DOHH2 (cell line): ENCODE measurements around the gene ARSK.
A peak's percentile ranks its signal among the peaks of the same experiment; 100 is the strongest.
"Not testable (repeated sequence)": the region's sequence is repeated elsewhere in the genome, so short reads cannot be mapped to it uniquely, and the experiment has no call there.

Source experiments
- H3F3A ChIP-seq: fragments of 200-600 bp; sonication (generic), shearing (Covaris generic); 2 replicates; pipeline ENCODE4 v1.6.0; 2016; ENCODE audit warnings: antibody characterized with exemption, mild to moderate bottlenecking; ENCODE audit not compliant: control insufficient read depth, insufficient read depth
- H3K27ac ChIP-seq: fragments of 200-600 bp; sonication (generic); 2 replicates; pipeline ENCODE4 v1.5.1; 2014; ENCODE audit warnings: low read depth, mild to moderate bottlenecking, low read length, moderate library complexity
- H3K27me3 ChIP-seq: fragments of 200-600 bp; sonication (generic); 2 replicates; pipeline ENCODE4 v1.6.1; 2014; ENCODE audit warnings: mild to moderate bottlenecking, low read length, mixed read lengths; ENCODE audit not compliant: control insufficient read depth
- H3K36me3 ChIP-seq: fragments of 200-600 bp; sonication (generic); 2 replicates; pipeline ENCODE4 v1.6.1; 2014; ENCODE audit warnings: mild to moderate bottlenecking, low read length, moderate library complexity, mixed read lengths; ENCODE audit not compliant: control insufficient read depth
- H3K4me1 ChIP-seq: fragments of 200-600 bp; sonication (generic); 2 replicates; pipeline ENCODE4 v1.6.1; 2014; ENCODE audit warnings: mild to moderate bottlenecking, low read length, mixed read lengths; ENCODE audit not compliant: control insufficient read depth
- H3K4me2 ChIP-seq: fragments of 200-600 bp; sonication (generic); 2 replicates; pipeline ENCODE4 v1.6.0; 2014; ENCODE audit warnings: mild to moderate bottlenecking, low read length, moderate library complexity
- H3K4me3 ChIP-seq: fragments of 200-600 bp; sonication (generic); 2 replicates; pipeline ENCODE4 v1.5.1; 2014; ENCODE audit warnings: mild to moderate bottlenecking, low read length, mixed read lengths
- H3K79me2 ChIP-seq: fragments of 200-600 bp; sonication (generic); 2 replicates; pipeline ENCODE4 v1.6.1; 2014; ENCODE audit warnings: mild to moderate bottlenecking, low read length, mixed read lengths; ENCODE audit not compliant: control insufficient read depth
- H3K9me2 ChIP-seq: fragments of 200-600 bp; sonication (generic); replicated peaks from 2 replicates; pipeline ENCODE4 v1.6.1; 2014; ENCODE audit warnings: mild to moderate bottlenecking, low read length, mixed read lengths; ENCODE audit not compliant: control insufficient read depth
- H3K9me3 ChIP-seq: fragments of 200-600 bp; sonication (generic); 2 replicates; pipeline ENCODE4 v1.6.1; 2014; ENCODE audit warnings: antibody characterized with exemption, low read length, mixed read lengths; ENCODE audit not compliant: control insufficient read depth, insufficient read depth
- H4K20me1 ChIP-seq: fragments of 200-600 bp; sonication (generic); 2 replicates; pipeline ENCODE4 v1.6.0; 2014; ENCODE audit warnings: low read depth, mild to moderate bottlenecking, antibody characterized with exemption, low read length, moderate library complexity; ENCODE audit not compliant: control insufficient read depth, insufficient read depth
- CTCF ChIP-seq: fragments of 200-600 bp; sonication (generic); IDR thresholded peaks from one replicate; pipeline ENCODE4 v1.5.1; 2014; ENCODE audit warnings: antibody characterized with exemption, mild to moderate bottlenecking, low read depth, low read length; ENCODE audit not compliant: poor library complexity, severe bottlenecking
- EZH2phosphoT487 ChIP-seq: fragments of 200-600 bp; sonication (generic); IDR thresholded peaks from 2 replicates; pipeline ENCODE4 v1.6.1; 2017; ENCODE audit warnings: borderline replicate concordance, mild to moderate bottlenecking, antibody characterized with exemption, low read length, moderate library complexity, mixed read lengths

ARSK gene

GRCh38 chr5:95631991-95632675 is 77.2 kb downstream of the ARSK start:
- no peak overlapping the region for H3K27ac ChIP-seq
- no peaks in the 10 kb centered on the region for H3K9me3 ChIP-seq
- H3K79me2 ChIP-seq, result no peaks in the 10 kb centered on the region
- H3K9me2 ChIP-seq, result no peaks in the 10 kb centered on the region
- H3K36me3 ChIP-seq, result no peaks in the 10 kb centered on the region
- TF ChIP-seq EZH2phosphoT487, result no peak
- TF ChIP-seq CTCF, result no peak
- H4K20me1 ChIP-seq, result no peaks in the 10 kb centered on the region
- peak overlapping the region; percentile 24; the same call in 1 of the 2 replicates for H3K4me2 ChIP-seq
- no peaks in the 10 kb centered on the region for H3F3A ChIP-seq
- no peak overlapping the region for H3K4me3 ChIP-seq
- peaks cover 8% of the 10 kb centered on the region for H3K4me1 ChIP-seq
- H3K27me3 ChIP-seq, result peaks cover 4% of the 10 kb centered on the region; the same call in 1 of the 2 replicates

DNA sequence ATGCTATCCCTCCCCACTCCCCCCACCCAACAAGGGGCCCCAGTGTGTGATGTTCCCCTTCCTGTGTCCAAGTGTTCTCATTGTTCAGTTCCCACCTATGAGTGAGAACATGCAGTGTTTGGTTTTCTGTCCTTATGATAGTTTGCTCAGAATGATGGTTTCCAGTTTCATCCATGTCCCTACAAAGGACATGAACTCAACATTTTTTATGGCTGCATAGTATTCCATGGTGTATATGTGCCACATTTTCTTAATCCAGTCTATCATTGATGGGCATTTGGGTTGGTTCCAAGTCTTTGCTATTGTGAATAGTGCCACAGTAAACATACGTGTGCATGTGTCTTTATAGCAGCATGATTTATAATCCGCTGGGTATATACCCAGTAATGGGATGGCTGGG is 78.0 kb downstream of the ARSK start:
- not testable (repeated sequence) for H3K9me3 ChIP-seq, H3K9me2 ChIP-seq, H3F3A ChIP-seq, H3K36me3 ChIP-seq, H3K4me1 ChIP-seq, H3K27me3 ChIP-seq, H4K20me1 ChIP-seq, H3K4me2 ChIP-seq, H3K4me3 ChIP-seq, H3K27ac ChIP-seq, H3K79me2 ChIP-seq

DNA sequence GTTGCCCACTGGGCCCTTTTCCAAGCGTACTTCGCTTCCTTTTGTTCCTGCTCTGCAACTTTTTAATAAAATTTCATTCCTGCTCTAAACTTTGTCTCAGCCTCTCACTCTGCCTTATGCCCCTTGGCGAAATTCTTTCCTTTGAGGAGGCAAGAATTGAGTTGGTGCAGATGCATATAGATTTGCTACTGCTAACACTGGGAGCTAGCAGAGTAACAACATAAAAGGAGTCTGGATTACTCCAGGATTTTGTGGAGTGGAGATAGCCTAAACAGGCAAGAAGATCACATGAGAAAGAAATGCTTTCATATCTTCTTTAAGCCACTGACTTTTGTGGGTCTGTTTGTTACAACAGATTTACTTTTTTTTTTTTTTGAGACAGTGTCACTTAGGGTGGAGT is 78.8 kb downstream of the ARSK start:
- Histone ChIP-seq H3K4me3 (no peak overlapping the region), H3K79me2 (no peaks in the 10 kb centered on the region), H3K27me3 (peaks cover 9% of the 10 kb centered on the region), H3F3A (no peaks in the 10 kb centered on the region), H3K27ac (no peak overlapping the region), H3K36me3 (no peaks in the 10 kb centered on the region), H3K4me2 (no peak overlapping the region), H3K4me1 (peaks cover 8% of the 10 kb centered on the region), H3K9me2 (no peaks in the 10 kb centered on the region), H4K20me1 (no peaks in the 10 kb centered on the region), H3K9me3 (no peaks in the 10 kb centered on the region)
- TF ChIP-seq EZH2phosphoT487 (no peak), CTCF (no peak)

DNA sequence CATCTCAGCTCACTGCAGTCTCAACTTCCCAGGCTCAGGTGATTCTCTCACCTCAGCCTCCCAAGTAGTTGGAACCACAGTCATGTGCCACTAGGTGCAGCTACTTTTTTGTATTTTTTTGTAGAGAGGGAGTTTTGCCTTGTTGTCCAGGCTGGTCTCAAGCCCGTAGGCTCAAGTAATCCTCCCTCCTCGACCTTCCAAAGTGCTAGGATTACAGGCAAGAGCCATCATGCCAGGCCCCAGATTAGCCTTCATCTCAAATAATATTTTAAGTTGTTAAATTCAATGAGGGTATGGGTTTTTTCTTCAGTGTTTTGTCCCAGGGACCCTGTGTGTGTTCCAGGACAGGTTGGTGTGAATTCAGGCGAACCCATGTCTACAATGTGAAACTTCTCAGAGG is 79.2 kb downstream of the ARSK start:
- peaks cover 11% of the 10 kb centered on the region for H3K27me3 ChIP-seq
- H3K9me2 ChIP-seq, result no peaks in the 10 kb centered on the region
- H3K79me2 ChIP-seq, result no peaks in the 10 kb centered on the region
- H3F3A ChIP-seq, result no peaks in the 10 kb centered on the region
- peaks cover 8% of the 10 kb centered on the region for H3K4me1 ChIP-seq
- TF ChIP-seq EZH2phosphoT487, result no peak
- TF ChIP-seq CTCF, result no peak
- H3K27ac ChIP-seq, result no peak overlapping the region
- H4K20me1 ChIP-seq, result no peaks in the 10 kb centered on the region
- H3K4me2 ChIP-seq, result no peak overlapping the region
- no peaks in the 10 kb centered on the region for H3K36me3 ChIP-seq
- no peaks in the 10 kb centered on the region for H3K9me3 ChIP-seq
- H3K4me3 ChIP-seq, result no peak overlapping the region
